Measurements from ENCODE around the gene NPS. TPM values are rescaled to one million over a fixed set of nuclear protein-coding genes. Genes with fewer than 3 reads are reported as not detected.

The NPS gene
- total RNA-seq, 2 donors from 2014 or later = not detected

DNA sequence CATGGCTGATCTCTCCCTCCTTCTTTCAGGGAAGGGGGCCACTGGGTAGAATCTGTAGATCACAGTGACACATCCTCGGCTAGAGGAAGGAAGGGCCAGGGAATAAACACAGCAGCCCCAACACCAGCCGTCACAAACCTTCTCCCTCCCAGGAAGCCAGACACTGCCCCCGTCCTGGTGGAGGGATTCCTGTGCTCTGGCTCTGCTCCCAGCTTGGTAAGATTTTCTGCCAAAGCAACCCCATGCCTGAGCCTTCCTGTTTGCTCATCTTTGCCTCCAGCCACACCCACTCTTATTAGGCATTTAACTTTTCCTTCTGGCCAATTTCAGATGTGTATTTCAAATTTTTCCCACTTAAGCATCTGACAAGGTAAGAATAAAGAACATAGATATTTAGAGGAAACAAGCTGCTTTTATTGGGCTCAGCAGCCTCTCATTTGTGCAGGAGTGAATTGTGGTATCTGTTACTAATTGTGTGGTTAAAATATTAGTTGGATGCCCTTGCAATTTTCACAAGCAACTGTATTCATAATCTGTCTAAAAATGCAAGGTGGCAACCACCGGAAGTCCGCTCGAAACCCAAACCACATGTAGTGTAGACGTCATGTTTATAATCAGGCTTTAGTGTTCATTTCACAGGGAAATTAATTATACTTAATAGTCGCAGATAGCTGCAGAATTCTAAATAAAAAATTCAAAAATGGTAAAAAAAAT lies 13.2 kb upstream of the NPS start:
- Histone ChIP-seq H3K9me3 (no peaks in the 10 kb centered on the region), H3K4me3 (no peak overlapping the region), H3K36me3 (no peaks in the 10 kb centered on the region), H3K9ac (ENCODE audit: low read depth in 2 of 2, low read length in 2 of 2) (no peak overlapping the region), H3K27me3 (no peaks in the 10 kb centered on the region), H3K4me1 (no peaks in the 10 kb centered on the region), H3K27ac (no peak overlapping the region)
- TF ChIP-seq, protein P1, sequence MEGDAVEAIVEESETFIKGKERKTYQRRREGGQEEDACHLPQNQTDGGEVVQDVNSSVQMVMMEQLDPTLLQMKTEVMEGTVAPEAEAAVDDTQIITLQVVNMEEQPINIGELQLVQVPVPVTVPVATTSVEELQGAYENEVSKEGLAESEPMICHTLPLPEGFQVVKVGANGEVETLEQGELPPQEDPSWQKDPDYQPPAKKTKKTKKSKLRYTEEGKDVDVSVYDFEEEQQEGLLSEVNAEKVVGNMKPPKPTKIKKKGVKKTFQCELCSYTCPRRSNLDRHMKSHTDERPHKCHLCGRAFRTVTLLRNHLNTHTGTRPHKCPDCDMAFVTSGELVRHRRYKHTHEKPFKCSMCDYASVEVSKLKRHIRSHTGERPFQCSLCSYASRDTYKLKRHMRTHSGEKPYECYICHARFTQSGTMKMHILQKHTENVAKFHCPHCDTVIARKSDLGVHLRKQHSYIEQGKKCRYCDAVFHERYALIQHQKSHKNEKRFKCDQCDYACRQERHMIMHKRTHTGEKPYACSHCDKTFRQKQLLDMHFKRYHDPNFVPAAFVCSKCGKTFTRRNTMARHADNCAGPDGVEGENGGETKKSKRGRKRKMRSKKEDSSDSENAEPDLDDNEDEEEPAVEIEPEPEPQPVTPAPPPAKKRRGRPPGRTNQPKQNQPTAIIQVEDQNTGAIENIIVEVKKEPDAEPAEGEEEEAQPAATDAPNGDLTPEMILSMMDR (IDR thresholded peaks at IDR 0.05) = no peak
- no peak for DNase-seq
- intact Hi-C loops (cut with DNase I) = no loop called here

DNA sequence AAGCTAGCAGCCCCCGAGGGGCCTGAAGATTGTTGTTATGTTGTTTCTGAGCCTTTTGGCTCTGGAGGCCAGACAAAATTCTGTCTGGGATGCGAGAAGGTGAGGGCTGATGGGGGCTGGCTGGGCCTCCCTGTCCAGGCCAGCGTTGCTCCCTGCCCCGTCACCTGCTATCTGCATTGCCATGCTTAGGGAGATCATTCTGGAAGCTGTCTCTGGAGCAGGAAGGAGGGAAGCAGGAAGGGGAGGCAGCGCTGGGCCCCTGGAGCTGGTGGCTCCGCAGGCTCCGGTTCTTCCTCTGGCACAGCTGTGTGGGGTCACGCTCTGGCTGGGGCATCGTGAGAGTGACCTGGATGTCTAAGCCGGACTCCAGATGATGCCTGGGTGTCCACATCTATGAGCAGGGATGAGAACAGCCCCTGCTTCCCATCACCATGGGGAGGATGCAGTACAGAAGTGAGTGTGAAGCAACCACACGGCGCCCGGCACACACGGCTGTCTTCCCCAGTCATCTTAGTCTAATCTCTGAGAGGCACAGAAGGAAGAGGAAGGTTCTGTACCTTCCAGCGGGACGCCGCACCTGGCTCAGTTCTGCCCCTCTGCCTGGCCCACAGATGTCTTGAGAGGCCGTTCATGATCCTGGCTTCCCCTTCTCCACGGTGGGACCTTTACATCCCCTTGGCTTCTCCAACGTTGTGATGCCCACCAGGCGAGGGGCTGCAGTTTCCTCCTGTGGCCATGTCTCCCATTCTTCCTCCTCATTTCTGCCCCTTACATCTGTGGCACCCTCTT lies 11.9 kb upstream of the NPS start:
- Histone ChIP-seq H3K27me3 (no peaks in the 10 kb centered on the region), H3K4me1 (no peaks in the 10 kb centered on the region), H3K27ac (no peak overlapping the region), H3K9ac (ENCODE audit: low read depth in 2 of 2, low read length in 2 of 2) (no peak overlapping the region), H3K36me3 (no peaks in the 10 kb centered on the region), H3K4me3 (no peak overlapping the region), H3K9me3 (no peaks in the 10 kb centered on the region)
- DNase-seq = no peak
- intact Hi-C loops (cut with DNase I) = no loop called here
- TF ChIP-seq, protein P1 (IDR thresholded peaks at IDR 0.05) = no peak

DNA sequence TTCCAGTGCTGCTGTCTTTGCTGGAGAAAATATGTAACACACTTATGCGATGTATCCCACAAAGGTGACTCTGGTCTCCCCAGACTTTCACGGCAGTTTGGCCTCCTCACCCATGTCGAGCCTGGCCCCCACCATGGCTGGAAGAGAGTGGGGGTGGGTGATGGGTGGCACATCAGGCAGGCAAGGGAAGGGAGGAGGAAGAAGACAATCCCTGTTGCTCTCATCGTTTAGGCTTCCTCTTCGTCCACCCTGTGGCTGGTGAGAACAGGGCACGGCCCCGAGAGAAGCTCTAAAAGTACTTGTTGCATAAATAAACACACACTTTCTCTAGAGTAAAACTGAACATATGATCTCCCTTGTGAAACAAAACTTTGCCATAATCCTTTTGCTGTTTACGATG lies 11.2 kb upstream of the NPS start:
- no peaks in the 10 kb centered on the region for H3K4me1 ChIP-seq
- no peaks in the 10 kb centered on the region for H3K27me3 ChIP-seq
- no peak overlapping the region for H3K27ac ChIP-seq
- H3K4me3 ChIP-seq = no peak overlapping the region
- TF ChIP-seq, protein P1 (IDR thresholded peaks at IDR 0.05) = no peak
- no peaks in the 10 kb centered on the region for H3K9me3 ChIP-seq
- H3K9ac ChIP-seq (ENCODE audit: low read depth in 2 of 2, low read length in 2 of 2) = no peak overlapping the region
- DNase-seq = no peak
- intact Hi-C loops (cut with DNase I) = no loop called here
- no peaks in the 10 kb centered on the region for H3K36me3 ChIP-seq

DNA sequence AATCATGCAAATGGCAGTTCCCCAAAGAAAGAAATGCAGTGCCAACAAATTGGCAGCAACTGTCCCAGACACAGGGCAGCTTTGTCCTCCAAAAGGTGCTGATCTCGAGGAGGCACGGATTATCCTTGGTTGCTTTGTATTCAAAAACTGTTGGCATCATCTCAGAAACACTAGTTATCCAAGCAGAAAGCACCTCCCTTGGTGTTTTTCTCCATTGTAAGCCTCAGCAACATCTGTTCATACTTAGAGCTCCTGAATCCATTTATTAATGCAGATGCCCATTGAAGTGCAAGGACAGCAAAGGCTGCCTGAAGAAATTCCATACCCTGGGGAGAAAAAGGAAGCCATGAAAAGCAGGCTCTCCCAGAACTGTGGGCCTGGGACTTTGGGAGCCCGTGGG lies 1.1 kb upstream of the NPS start:
- intact Hi-C loops (cut with DNase I) = no loop called here
- Histone ChIP-seq H3K36me3 (no peaks in the 10 kb centered on the region), H3K9me3 (no peaks in the 10 kb centered on the region)

DNA sequence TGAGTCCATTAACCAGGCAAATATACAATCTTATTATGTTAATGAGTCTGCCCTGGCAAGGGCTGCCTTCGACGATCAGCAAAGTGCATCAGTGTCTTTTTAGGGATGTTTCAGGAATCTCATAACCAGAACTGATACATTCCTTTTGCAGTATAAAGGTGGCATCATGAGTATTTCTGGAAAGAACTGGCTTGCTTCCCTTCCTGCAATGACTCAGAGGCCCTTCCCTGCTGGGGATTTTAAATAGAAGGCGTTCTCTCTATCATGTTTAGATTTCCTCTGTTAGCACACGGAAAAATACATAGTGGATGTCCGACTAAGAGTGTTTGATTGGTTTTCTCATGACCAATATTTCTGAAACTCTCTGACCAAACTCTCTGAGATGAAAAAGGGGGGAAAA lies 1.8 kb downstream of the NPS start:
- no peaks in the 10 kb centered on the region for H3K27me3 ChIP-seq
- H3K27ac ChIP-seq = no peak overlapping the region
- no peak for DNase-seq
- H3K4me1 ChIP-seq = no peaks in the 10 kb centered on the region
- no peaks in the 10 kb centered on the region for H3K9me3 ChIP-seq
- intact Hi-C loops (cut with DNase I) = no loop called here
- H3K9ac ChIP-seq (ENCODE audit: low read depth in 2 of 2, low read length in 2 of 2) = no peak overlapping the region
- TF ChIP-seq, protein P1 (IDR thresholded peaks at IDR 0.05) = no peak
- H3K4me3 ChIP-seq = no peak overlapping the region
- H3K36me3 ChIP-seq = no peaks in the 10 kb centered on the region

More for the DNA sequence above, 1.1 kb upstream of the NPS start:
- TF ChIP-seq, protein P1 (IDR thresholded peaks at IDR 0.05) = no peak
- no peak for DNase-seq
- Histone ChIP-seq H3K27ac (no peak overlapping the region), H3K9ac (ENCODE audit: low read depth in 2 of 2, low read length in 2 of 2) (no peak overlapping the region), H3K27me3 (no peaks in the 10 kb centered on the region), H3K4me3 (no peak overlapping the region), H3K4me1 (no peaks in the 10 kb centered on the region)

All from colonic mucosa (tissue), 4 donors.